IPS DF 4.7 (cell line): ENCODE results near the gene GPR18.

ENCODE experiments used
- DNase-seq: peaks from one replicate; pipeline ENCODE4 v3.0.0-alpha.2; 2013; ENCODE audit warnings: low spot score; ENCODE audit errors: extremely low read depth

Gene GPR18, protein sequence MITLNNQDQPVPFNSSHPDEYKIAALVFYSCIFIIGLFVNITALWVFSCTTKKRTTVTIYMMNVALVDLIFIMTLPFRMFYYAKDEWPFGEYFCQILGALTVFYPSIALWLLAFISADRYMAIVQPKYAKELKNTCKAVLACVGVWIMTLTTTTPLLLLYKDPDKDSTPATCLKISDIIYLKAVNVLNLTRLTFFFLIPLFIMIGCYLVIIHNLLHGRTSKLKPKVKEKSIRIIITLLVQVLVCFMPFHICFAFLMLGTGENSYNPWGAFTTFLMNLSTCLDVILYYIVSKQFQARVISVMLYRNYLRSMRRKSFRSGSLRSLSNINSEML

DNA sequence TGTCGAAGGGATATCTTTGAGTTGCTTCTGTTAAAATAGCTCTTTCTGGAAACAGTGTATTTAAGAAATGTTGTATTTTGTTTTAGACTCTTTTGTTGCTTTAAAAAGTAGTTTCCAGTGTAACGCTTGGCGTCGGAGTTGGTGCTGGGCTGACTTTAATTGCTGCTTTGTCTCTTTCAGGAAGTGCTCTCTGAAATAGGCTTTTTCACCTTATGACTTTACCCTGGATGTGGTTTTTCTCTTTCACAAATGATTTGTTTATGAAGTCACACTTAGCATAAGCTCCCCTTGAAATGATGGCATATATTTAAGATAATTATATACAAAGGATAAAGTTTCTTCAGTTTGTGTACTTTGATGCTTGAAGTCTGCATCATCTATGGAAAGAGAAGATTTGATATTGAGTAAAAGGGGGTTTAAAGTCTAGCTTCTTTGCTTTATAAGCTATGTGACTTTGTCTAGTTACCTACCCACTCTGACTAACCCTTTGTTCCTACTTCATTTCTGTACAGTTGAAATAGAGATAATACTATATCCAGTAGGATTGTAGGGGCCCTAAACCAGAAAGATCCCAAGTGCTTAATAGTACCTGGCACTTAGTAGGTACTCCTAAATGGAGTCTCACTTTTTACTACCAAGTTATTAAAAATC lies at the start of gene GPR18:
GPR18 (minus strand) TSS at position 170 of the 651 bp plus-strand sequence. CDS start 2,507 bp downstream, outside the sequence.
- no peak for DNase-seq

DNA sequence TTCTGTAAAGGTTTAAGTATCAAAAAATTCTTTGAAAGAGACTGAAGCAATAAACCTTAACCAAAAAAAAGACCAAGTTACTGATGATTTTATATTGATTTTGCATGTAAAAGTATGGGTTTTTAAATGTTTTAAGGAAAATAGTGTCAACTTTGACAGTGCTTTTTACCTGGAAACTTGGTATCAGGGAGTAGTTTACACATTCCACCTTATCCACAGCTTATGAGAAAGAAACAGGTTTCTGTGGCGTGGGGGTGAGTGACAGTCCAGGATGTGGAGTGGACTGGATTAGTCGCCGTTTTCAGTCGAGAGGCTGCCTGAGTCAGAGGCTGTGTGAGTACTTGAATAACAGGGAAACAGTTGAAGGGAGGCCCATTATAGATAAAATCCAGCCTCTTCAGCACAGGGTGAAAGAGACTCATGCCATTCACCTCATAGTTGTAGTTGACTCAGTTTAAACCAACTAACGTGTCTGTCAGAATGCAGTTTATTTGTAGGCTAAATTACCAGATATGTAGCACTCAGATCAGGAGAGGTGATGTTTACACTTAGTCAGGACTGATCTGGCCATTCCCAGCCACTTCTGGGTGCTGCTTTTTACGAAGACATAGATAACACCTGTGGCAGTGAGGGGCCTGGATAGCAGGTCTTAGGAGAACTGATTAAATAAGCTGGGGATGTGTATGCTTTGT lies 49.6 kb upstream of the GPR18 start:
- no peak for DNase-seq

DNA sequence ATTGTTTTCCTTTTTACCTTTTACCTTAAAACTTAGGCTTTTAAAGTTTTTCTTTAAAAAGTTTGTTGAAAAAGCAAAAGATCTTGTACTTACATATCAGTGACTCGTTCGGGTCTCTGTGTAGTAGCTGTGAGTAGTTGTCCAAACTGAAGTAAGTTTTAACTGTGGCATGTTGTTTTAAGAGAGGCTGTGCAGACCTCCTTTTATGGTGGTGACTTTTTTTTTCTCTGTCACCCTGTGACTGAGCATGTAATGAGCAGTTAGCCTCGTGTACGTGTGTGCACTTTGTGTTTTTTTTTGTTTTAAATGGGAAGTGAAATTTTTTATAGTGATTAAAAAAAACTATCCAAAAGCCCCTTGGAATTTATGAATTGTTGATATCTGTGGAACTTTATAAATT lies 49.1 kb upstream of the GPR18 start, which contains the start of gene GPR183:
GPR183 (minus strand) TSS at position 153 of the 400 bp plus-strand sequence. CDS start 11,254 bp downstream, outside the sequence.
- no peak for DNase-seq

DNA sequence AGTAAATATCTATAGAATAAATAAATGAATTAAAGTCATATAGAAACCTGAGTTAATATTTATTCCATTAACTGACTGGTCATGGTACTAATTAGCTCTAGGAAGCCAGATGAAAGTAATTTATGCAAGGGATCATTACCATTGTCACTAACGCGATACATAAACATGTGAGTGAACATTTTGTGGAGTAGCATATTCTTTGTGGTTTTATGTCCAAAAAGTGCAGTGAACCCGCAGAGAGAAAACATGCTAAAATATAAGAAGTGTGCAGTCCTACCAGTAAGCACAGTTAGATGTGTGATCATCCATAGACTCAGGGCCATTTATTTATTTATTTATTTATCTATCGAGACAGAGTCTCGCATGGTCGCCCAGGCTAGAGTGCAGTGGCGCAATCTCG lies 47.4 kb upstream of the GPR18 start:
- no peak for DNase-seq

DNA sequence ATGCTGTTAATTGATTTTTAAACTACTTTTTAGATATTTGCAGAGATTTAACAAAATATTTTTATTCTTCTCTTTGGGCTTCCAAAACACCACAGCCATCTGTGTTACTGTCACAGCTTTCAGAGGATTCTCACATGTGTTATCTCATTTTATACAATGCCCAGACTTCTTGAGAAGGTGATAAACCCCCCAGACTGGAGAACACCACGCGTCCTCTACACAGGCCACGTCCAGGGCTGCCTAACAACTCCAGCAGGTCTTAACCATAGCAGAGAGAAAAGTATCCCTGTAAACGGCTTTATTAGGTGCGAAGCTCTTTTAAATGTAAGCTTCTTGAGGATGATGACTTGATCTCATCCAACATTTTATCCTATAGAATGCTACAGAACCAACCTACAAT lies 47.0 kb upstream of the GPR18 start:
- no peak for DNase-seq

DNA sequence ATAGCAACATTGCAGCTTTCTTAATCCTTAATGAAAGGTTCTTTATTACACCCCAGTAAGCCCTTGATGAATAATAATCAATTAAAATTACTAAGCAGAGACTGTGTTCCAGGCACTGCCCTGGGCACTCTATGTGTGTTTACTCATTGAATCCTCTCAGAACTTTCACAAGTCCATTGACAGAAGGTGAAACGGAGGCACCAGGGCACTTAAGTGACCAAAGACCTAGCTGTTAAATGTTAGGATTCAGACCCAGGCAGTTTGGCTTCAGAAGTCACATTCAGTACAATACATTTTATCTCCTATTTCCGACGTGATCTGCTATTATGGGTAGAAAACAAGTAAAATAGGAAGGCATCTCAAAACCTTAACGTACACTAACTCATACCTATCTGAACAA lies 46.4 kb upstream of the GPR18 start:
- DNase-seq, result no peak

DNA sequence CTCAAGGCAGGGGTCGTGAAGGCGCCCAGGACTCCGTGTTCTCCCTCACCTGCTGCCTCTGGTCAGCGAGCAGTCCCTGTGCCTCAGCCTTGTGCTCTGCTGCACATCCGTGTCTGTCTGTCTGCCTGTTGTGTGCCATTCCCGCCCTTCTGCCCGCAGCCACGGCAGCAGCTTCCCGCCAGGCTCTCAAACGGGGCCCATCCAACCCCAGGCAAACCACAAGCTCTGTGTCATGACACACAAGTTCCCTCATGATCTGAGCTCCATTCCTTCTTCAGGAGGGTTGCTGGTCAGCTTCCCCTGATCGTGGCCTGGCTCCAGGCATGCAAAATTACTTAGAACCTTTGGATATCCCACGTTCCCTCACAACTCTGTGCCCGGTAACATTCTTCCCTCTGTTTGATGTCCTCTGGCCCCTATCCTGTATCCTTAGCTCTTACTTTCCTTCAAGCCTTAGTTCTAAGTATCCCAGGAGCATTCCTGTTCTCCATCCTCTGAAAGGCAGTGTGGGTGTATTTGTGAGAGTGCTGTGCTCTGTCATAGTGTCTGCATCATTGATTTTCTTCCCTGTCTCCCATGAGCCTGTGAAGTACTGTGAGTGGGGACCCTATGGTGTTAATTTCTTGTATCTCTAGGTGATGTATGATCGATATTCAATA lies 45.8 kb upstream of the GPR18 start:
- DNase-seq, result no peak

DNA sequence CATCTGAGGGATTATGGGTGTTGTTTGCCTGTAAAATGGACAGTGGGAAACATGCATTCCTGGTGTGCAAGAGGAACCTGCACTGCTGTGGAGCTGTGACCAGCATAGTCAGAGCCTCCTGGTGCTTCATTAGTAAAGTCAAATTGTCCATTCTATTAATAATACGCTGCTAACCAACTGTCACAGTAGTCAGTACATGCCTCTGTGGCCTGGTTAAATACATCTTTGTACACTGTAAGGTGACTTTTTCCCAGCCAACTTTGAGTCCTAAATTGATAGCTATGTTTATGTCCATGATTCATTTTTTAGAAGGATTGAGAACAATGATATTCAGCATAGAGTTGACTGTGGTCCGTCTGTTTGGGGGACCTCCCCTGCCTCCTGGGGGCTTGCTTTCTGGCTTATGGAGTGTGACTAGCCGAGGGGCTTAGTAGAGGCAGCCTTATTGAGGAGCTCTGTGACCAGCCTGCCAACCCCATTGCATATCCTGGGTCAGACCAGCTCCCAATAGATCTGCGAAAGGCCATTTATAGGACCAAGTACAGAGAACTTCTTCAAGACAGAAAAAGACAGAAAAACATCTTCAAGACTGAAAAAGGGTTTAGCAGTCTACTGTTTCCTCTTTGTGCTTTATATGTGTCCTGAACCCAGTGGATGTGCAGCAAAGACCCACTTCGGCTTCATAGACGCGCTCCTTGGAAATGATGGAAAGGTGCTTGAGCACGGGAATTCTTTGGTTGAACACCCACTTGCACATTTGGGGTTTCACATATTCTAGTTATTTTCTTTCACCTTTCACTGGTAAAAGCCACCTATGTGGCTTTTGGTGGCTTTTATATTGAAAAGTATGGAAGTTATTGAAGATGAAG lies 44.7 kb upstream of the GPR18 start:
- DNase-seq, result no peak

DNA sequence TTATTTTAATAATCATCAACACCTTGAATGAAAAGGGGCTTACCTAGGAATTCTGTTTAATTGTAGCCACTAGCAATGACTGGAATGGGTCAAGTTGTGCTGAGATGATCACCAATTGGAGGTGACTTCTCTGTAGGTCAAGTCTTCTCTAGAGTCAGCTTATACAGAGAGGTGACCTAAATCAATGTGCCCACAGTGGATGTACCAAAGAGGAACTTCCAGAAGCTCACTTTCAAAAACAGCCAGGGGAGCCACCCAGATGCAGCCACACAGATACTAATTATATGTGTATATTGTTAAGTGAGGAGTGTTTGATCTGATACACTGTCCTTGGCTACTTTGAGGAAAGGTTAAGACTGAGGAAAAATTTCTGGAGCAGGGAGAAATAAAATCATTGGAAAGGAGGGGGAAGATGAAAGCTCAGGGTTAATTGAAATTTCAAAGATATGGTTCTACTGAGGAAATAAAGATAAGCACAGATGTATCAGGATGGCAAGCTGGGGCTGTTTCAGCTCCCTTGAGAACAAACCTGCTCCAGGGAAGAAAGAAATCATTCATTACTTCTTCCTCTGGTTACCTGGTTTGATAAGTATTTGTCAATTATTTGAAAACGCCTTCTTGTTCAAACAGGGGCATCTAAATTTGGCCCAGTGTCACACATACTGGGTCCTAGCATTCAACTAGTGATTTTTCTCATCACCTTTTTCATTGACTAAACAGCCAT lies 43.9 kb upstream of the GPR18 start:
- DNase-seq, result no peak

DNA sequence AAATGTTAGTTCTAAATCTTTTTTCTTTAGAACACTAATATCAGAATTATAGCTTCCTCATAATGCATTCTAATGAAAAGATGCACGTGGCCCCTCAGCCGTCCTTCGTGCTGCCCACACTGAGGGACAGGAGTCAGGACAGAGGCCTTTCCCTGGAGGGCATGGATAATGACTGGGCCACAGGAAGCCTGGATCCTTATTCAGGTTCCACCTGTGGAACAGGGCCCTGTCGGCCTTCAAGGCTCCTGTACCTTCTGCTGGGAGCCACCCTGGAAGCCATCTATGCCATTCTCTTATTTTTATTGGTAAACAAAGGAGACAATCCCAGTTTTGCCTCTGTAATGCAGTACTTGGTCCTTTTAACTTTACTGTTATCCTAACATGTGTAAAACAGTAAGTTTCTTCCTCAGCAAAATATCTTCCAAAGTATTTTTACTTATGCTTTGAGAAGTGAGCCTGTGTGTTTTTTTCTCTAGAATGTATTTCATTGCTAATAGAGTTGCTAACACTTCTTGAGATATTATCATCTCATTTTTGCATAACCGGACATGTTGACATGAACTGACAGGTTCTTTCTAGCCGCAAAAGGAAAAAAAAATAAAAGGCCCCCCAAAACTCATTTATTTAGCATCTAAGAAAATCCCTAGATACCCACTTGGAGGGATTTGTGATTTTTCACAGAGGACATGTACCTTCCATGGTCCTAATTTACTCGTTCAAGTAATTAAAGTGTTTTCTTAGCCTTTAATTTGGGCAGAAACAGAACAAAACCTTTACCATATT lies 43.1 kb upstream of the GPR18 start:
- no peak for DNase-seq

DNA sequence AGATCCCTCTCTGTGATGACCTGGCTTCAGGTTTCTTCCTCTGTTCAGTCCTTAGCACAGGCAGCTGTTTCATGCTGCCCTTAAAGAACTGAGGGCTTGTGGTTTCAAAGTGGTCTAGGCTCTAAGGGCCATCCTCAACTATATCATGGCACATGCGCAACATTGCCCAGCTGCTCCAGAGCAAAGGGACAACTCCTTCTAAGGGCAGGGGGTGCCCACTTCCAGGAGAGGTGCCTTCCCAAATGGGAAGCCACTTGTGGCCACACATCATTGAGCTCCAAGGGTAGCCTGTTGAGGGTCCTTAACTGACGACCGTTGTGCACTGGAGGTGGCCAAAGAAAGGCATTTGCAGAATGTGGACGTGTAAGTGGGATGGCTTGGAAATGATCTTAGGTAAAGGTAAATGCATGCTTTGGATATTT lies 41.8 kb upstream of the GPR18 start:
- DNase-seq, result no peak

DNA sequence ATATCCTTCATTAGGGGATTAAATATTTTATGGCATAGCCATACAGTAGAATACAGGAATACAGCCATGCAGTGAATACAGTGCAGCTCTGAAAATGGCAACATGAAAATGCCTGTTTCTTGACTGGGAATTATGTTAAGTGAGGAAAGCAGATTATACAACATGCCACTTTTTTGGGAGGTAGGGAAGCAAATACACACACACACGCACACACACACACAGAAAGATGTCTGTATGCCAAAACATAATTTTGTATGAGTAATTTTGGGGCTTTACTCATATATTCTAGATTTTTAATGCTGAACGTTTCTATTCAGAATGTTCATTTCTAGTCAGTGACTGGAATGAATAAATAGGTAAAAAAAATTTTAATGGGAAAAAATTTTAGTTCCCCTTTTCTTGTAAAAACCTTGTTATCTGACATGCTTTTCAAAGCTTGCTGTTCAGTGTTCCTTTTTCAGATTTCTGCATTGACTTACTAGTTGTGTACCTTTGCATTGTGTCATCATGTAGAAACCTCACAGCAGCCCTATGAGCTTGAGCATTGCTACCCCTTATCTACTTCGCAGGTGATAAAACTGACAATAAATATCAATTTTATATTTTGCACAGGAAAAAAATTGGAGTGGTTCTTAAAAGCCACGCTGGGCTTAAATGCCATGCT lies 41.2 kb upstream of the GPR18 start:
- DNase-seq, result no peak

DNA sequence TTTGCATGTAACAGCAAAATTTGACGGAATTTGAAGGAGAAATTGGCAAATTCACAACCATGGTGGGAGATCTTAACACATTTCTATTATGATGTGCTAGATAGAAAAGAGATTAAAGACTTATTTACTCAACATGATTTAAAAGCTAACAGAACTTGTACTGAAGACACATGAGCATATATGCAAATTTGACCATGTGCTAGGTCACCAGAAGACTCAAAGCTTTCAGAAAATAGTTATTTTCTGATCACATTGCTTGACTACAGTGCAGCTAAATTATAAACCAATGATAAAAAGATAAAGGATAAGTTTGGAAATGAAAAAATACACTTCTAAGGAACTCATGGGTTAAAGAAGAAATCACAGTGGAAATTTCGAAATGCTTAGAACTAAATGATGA lies 39.9 kb upstream of the GPR18 start:
- DNase-seq, result no peak

DNA sequence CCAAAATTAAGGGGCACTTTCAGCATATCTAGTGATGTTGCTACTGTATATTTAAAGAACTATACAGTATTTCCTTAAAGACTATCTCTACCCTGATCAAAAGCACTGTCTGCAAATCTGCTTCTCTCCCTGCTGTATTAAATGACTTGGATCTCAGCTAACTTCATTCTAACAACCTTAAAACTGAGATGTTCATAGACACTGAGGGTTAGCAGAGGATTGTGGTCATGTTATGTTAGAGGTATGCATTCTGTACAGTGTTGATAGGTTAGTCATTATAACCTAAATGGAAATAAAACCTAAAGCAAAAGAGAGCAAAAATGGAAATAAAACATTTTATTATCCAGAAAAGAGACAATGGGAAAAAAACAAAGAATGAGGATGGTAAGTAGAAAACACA lies 39.2 kb upstream of the GPR18 start:
- DNase-seq, result no peak

DNA sequence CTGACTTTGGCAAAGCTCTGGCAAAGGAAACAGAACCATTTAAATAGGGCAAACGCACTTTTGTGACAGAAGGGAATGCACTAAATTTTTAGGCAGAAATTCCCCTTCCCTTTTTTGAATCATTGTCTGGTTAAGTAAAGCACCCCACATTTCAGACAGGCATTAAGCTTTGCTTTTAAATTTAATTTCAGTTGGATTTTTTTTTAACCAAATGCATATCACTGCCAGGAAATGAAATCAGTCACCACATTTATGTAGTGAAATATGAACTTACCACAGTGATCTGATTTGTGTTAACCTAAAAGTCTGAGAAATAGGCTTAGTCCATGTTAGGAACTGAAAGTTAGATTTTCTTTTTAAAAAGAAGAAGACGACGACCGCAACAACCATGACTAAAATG lies 38.2 kb upstream of the GPR18 start:
- no peak for DNase-seq

DNA sequence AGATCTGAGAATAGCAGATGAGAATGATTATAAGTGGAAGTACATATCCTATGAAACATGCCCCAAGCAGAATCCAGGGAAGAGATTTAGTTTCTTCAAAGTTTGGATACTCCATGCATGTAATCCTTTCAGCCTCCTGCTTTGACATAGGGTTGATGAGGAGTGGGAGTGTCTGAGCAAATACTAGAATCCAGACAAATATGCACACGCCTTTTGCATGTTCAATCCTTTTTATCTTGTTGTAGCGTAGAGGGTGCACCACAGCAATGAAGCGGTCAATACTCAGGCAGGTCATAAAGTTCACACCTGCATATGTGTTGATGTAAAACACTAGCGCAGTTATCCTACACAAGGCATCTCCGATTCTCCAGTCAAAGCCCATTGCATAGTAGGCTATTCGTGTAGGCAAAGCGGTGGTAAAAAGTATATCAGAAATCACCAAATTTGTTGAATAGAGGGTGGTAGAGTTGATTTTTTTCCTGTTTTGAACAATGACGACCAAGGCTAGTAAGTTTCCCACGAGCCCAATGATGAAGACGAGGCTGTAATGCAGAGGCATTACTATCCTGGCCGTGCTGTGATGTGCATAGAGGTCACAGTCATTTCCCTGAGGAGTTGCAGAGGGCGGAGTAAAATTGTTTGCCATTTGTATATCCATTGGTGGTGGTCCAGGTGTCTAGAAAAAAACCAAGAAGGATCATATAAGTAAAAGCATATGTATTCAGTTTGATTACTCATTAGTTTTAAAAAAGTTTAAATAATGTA lies 37.5 kb upstream of the GPR18 start:
- no peak for DNase-seq

DNA sequence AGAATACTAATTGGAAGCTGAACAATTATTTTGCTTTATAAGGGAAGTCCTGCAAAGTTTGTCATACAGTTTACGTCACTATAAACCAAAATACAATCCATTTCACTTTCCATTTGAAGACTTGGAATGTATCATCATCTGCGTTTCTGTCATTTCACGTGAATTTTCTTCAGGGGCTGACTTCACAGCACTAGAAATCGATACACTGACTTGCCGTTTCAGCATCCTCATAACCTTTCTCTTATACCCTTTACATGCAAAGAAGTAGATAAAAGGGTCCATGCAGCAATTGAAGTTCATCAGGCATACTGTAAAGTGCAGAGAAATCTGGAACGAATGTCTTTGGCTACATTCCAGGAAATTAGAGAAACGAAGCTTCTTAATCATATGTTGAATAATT lies 36.8 kb upstream of the GPR18 start:
- DNase-seq, result no peak

DNA sequence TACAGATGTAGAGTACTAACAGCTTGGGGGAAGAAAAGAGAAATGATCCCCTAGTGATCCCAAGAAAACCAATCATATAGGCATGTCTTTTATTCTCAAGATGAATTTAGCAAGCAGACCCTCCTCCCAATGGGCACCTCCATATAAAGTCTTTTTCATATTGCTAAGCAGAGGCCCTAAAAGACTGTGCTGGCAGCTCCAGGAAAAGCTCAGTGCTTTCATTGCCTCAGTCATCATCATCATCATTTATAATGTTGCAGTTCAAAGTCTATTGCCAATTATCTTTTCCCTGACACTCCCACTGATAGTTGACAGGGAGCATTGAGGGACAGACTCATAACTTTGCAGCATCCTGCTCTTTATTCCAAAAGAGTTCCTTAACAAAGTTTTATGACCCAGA lies 36.0 kb upstream of the GPR18 start:
- DNase-seq, result no peak
